ENCODE measurements around the gene DNM3. TPM values are rescaled to one million over a fixed set of nuclear protein-coding genes. Genes with fewer than 3 reads are reported as not detected.

Gene DNM3
- total and polyA plus RNA-seq, 7 donors = 0.60 to 13.3 (median 3.9) TPM

- H3K9me3 ChIP-seq = no peaks in the 10 kb centered on the region
- no peaks in the 10 kb centered on the region for H3K27me3 ChIP-seq
- DNase-seq = no peak
- intact Hi-C loops (cut with DNase I) = loop anchor here (5.0 kb wide), 1 partner anchor 39 kb away; the partner anchor contains the start of gene DNM3
- H3K36me3 ChIP-seq = no peaks in the 10 kb centered on the region
- no peak overlapping the region for H3K27ac ChIP-seq
- no peaks in the 10 kb centered on the region for H3K4me1 ChIP-seq
- TF ChIP-seq CTCF (IDR thresholded peaks at IDR 0.05) = no peak
- no peak for TF ChIP-seq POLR2AphosphoS5 (IDR thresholded peaks at IDR 0.05)
- no peak for TF ChIP-seq EP300 (IDR thresholded peaks at IDR 0.05)
- no peak for TF ChIP-seq POLR2A (IDR thresholded peaks at IDR 0.05)
- 96 to 98% methylated on average over 17 of the region's 17 CpGs for whole genome bisulfite sequencing, 2 donors
- no peak overlapping the region for H3K4me3 ChIP-seq
Observed at GRCh38 chr1:171803461-171804022, 37.8 kb upstream of the DNM3 start.

- TF ChIP-seq EP300 (IDR thresholded peaks at IDR 0.05) (no peak), POLR2A (IDR thresholded peaks at IDR 0.05) (no peak), CTCF (IDR thresholded peaks at IDR 0.05) (no peak), POLR2AphosphoS5 (IDR thresholded peaks at IDR 0.05) (no peak)
- Histone ChIP-seq H3K27me3 (no peaks in the 10 kb centered on the region), H3K9me3 (no peaks in the 10 kb centered on the region), H3K27ac (no peak overlapping the region), H3K36me3 (no peaks in the 10 kb centered on the region), H3K4me3 (peak overlapping the region in 1 of 4 donors; percentile 0), H3K4me1 (no peaks in the 10 kb centered on the region)
- intact Hi-C loops (cut with DNase I) = no loop called here
- no peak for DNase-seq
- 79 to 83% methylated on average over 9 of the region's 9 CpGs for WGBS, 2 donors
Observed at GRCh38 chr1:171805395-171806115, 35.7 kb upstream of the DNM3 start.

DNA sequence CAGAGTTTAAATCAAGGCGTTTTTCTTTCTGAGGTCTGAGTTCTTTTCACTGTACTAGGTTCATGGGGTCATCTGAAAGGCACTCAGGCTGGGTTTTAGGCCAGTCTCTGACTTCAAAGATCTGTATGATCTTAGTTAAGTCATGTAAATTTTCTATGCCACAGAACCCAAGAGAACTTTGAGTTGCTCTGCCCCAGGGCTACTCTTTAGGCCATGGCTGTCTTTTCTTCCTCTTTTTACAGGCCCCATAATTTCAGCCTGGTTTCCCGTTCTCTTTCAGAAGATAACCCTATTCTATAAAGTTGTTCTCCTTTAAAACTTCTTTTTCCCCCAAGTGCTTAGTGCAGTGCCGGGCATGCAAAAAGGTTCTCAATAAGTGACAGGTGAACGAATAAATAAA is 33.7 kb upstream of the DNM3 start:
- Histone ChIP-seq H3K27me3 (no peaks in the 10 kb centered on the region), H3K27ac (no peak overlapping the region), H3K36me3 (no peaks in the 10 kb centered on the region), H3K9me3 (no peaks in the 10 kb centered on the region), H3K4me1 (no peaks in the 10 kb centered on the region), H3K4me3 (no peak overlapping the region)
- WGBS, 2 donors = 78 to 91% methylated on average over 4 of the region's 4 CpGs
- TF ChIP-seq CTCF (IDR thresholded peaks at IDR 0.05) (no peak), POLR2A (IDR thresholded peaks at IDR 0.05) (no peak), POLR2AphosphoS5 (IDR thresholded peaks at IDR 0.05) (no peak), EP300 (IDR thresholded peaks at IDR 0.05) (no peak)
- intact Hi-C loops (cut with DNase I) = no loop called here
- DNase-seq = no peak

GRCh38 chr1:171809834-171810233 is 31.5 kb upstream of the DNM3 start:
- Histone ChIP-seq H3K9me3 (no peaks in the 10 kb centered on the region), H3K4me3 (no peak overlapping the region), H3K27ac (no peak overlapping the region), H3K27me3 (no peaks in the 10 kb centered on the region), H3K36me3 (no peaks in the 10 kb centered on the region), H3K4me1 (no peaks in the 10 kb centered on the region)
- intact Hi-C loops (cut with DNase I) = no loop called here
- no peak for DNase-seq
- TF ChIP-seq POLR2AphosphoS5 (IDR thresholded peaks at IDR 0.05) (no peak), CTCF (IDR thresholded peaks at IDR 0.05) (no peak), POLR2A (IDR thresholded peaks at IDR 0.05) (no peak)
- WGBS, 2 donors = 86 to 87% methylated on average over 2 of the region's 2 CpGs
